ENCODE measurements around the gene ZNF786.

DNA sequence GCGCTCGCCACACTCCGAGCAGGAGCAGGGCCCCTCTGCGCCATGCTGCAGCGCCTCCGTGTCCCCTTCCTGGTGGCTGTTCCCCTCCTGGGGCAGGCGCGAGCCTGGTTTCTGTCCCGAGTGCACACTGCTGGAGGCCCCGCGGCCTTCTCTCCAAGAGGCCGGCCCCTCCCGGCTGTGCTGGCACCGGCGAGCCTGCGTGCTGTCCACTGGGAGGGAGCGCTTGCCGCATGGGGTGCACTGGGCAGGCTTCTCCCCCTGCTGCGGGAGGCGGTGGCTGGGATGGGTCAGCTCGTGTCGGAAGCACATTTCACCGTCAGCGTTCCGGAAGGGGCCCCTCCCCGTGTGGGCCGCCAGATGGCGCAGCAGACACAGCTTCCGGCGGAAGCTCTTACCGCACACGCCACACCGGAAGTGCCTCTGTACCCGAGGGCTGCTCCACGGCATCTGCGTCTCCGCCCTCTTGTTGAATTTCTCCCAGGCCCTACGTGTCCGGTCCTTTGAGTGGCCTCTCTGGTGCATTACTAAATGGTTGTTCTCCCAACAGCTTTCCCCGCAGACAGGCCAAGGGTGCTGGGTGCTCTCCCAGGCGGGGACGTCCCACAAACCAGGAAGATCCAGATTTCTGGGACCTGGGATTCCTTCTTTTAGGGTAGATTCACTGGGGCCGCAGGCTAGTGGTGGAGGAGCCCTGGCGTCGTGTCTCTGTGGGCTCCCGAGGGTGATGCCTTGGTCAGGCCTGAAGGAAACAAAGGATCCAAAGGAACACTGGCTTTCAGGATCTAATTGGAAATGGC lies 18.7 kb downstream of the ZNF786 start:
- TF ChIP-seq, protein P1, sequence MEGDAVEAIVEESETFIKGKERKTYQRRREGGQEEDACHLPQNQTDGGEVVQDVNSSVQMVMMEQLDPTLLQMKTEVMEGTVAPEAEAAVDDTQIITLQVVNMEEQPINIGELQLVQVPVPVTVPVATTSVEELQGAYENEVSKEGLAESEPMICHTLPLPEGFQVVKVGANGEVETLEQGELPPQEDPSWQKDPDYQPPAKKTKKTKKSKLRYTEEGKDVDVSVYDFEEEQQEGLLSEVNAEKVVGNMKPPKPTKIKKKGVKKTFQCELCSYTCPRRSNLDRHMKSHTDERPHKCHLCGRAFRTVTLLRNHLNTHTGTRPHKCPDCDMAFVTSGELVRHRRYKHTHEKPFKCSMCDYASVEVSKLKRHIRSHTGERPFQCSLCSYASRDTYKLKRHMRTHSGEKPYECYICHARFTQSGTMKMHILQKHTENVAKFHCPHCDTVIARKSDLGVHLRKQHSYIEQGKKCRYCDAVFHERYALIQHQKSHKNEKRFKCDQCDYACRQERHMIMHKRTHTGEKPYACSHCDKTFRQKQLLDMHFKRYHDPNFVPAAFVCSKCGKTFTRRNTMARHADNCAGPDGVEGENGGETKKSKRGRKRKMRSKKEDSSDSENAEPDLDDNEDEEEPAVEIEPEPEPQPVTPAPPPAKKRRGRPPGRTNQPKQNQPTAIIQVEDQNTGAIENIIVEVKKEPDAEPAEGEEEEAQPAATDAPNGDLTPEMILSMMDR (IDR thresholded peaks at IDR 0.05): peak in 1 of 6 experiments; percentile 21
- TF ChIP-seq POLR2A (IDR thresholded peaks at IDR 0.05): no peak
